HEK293 (cell line): Measurements from ENCODE around the gene MED20.

Experiments used
- AEBP2 ChIP-seq: fragments of 450-650 bp; formaldehyde crosslinking; IDR thresholded peaks from 2 replicates; pipeline ENCODE4 v1.5.1; 2016; ENCODE audit warnings: missing biosample characterization, missing genetic modification characterization, borderline replicate concordance
- BCL11B ChIP-seq: fragments of 450-650 bp; formaldehyde crosslinking; IDR thresholded peaks from 2 replicates; pipeline ENCODE4 v1.5.1; 2016; ENCODE audit warnings: low read depth, missing biosample characterization, missing genetic modification characterization
- GLI4 ChIP-seq: fragments of 450-650 bp; formaldehyde crosslinking; IDR thresholded peaks from 2 replicates; pipeline ENCODE4 v1.5.1; 2016; ENCODE audit warnings: missing biosample characterization, missing genetic modification characterization
- GLIS1 ChIP-seq: fragments of 450-650 bp; formaldehyde crosslinking; IDR thresholded peaks from 2 replicates; pipeline ENCODE4 v1.5.1; 2016; ENCODE audit warnings: missing biosample characterization, missing genetic modification characterization
- IKZF3 ChIP-seq: fragments of 450-650 bp; IDR thresholded peaks from 2 replicates; pipeline ENCODE4 v1.5.0; 2018; ENCODE audit warnings: missing biosample characterization, mild to moderate bottlenecking, missing genetic modification characterization, moderate library complexity
- KLF1 ChIP-seq: fragments of 450-650 bp; formaldehyde crosslinking; IDR thresholded peaks from 2 replicates; pipeline ENCODE4 v1.5.1; 2016; ENCODE audit warnings: missing biosample characterization, missing genetic modification characterization
- MYNN ChIP-seq: fragments of 450-650 bp; formaldehyde crosslinking; IDR thresholded peaks from 2 replicates; pipeline ENCODE4 v1.5.1; 2016; ENCODE audit warnings: missing biosample characterization, missing genetic modification characterization, borderline replicate concordance
- MZF1 ChIP-seq: fragments of 450-650 bp; formaldehyde crosslinking; IDR thresholded peaks from 2 replicates; pipeline ENCODE4 v1.5.1; 2017; ENCODE audit warnings: missing biosample characterization, missing genetic modification characterization, borderline replicate concordance
- PRDM6 ChIP-seq: fragments of 450-650 bp; formaldehyde crosslinking; IDR thresholded peaks from 2 replicates; pipeline ENCODE4 v1.5.1; 2017; ENCODE audit warnings: missing biosample characterization, missing genetic modification characterization
- REPIN1 ChIP-seq: fragments of 450-650 bp; formaldehyde crosslinking; IDR thresholded peaks from 2 replicates; pipeline ENCODE4 v1.5.1; 2017; ENCODE audit warnings: missing biosample characterization, missing genetic modification characterization, low read depth
- SCRT1 ChIP-seq: fragments of 450-650 bp; formaldehyde crosslinking; IDR thresholded peaks from 2 replicates; pipeline ENCODE4 v1.5.1; 2016; ENCODE audit warnings: missing biosample characterization, missing genetic modification characterization, borderline replicate concordance
- SP2 ChIP-seq: fragments of 450-650 bp; formaldehyde crosslinking; IDR thresholded peaks from 2 replicates; pipeline ENCODE4 v1.5.1; 2016; ENCODE audit warnings: missing biosample characterization, missing genetic modification characterization
- SP3 ChIP-seq: fragments of 450-650 bp; formaldehyde crosslinking; IDR thresholded peaks from 2 replicates; pipeline ENCODE4 v1.5.1; 2016; ENCODE audit warnings: missing biosample characterization, missing genetic modification characterization
- ZBTB20 ChIP-seq: fragments of 450-650 bp; formaldehyde crosslinking; IDR thresholded peaks from 2 replicates; pipeline ENCODE4 v1.5.1; 2016; ENCODE audit warnings: missing biosample characterization, missing genetic modification characterization
- ZBTB21 ChIP-seq: fragments of 450-650 bp; formaldehyde crosslinking; IDR thresholded peaks from 2 replicates; pipeline ENCODE4 v1.5.1; 2017; ENCODE audit warnings: missing biosample characterization, missing genetic modification characterization
- ZBTB26 ChIP-seq: fragments of 450-650 bp; formaldehyde crosslinking; optimal IDR thresholded peaks from 2 replicates; pipeline ENCODE3; 2016; ENCODE audit warnings: missing biosample characterization, mild to moderate bottlenecking, missing genetic modification characterization
- ZBTB49 ChIP-seq: fragments of 450-650 bp; formaldehyde crosslinking; IDR thresholded peaks from 2 replicates; pipeline ENCODE4 v1.5.1; 2016; ENCODE audit warnings: missing biosample characterization, missing genetic modification characterization, low read depth
- ZNF121 ChIP-seq: fragments of 450-650 bp; formaldehyde crosslinking; IDR thresholded peaks from 2 replicates; pipeline ENCODE4 v1.5.1; 2016; ENCODE audit warnings: missing biosample characterization, missing genetic modification characterization
- ZNF184 ChIP-seq: fragments of 450-650 bp; IDR thresholded peaks from 2 replicates; pipeline ENCODE4 v1.5.1; 2018; ENCODE audit warnings: missing biosample characterization, mild to moderate bottlenecking, missing genetic modification characterization
- ZNF19 ChIP-seq: fragments of 450-650 bp; formaldehyde crosslinking; IDR thresholded peaks from 2 replicates; pipeline ENCODE4; 2016; ENCODE audit warnings: missing biosample characterization, missing genetic modification characterization, low read depth
- ZNF302 ChIP-seq: fragments of 450-650 bp; formaldehyde crosslinking; IDR thresholded peaks from 2 replicates; pipeline ENCODE4 v1.5.1; 2016; ENCODE audit warnings: missing biosample characterization, missing genetic modification characterization, low read depth
- ZNF341 ChIP-seq: fragments of 450-650 bp; formaldehyde crosslinking; IDR thresholded peaks from 2 replicates; pipeline ENCODE4; 2016; ENCODE audit warnings: low read depth, missing biosample characterization, missing genetic modification characterization
- ZNF354C ChIP-seq: fragments of 450-650 bp; formaldehyde crosslinking; IDR thresholded peaks from 2 replicates; pipeline ENCODE4 v1.5.1; 2016; ENCODE audit warnings: missing biosample characterization, missing genetic modification characterization, low read depth, borderline replicate concordance
- ZNF366 ChIP-seq: fragments of 450-650 bp; formaldehyde crosslinking; conservative IDR thresholded peaks from 2 replicates; pipeline ENCODE4 v1.5.1; 2016; ENCODE audit warnings: missing biosample characterization, missing genetic modification characterization
- ZNF423 ChIP-seq: fragments of 450-650 bp; formaldehyde crosslinking; IDR thresholded peaks from 2 replicates; pipeline ENCODE4 v1.5.1; 2016; ENCODE audit warnings: missing biosample characterization, missing genetic modification characterization
- ZNF473 ChIP-seq: fragments of 450-650 bp; formaldehyde crosslinking; IDR thresholded peaks from 2 replicates; pipeline ENCODE4 v1.5.1; 2017; ENCODE audit warnings: missing biosample characterization, missing genetic modification characterization
- ZNF529 ChIP-seq: fragments of 450-650 bp; formaldehyde crosslinking; IDR thresholded peaks from 2 replicates; pipeline ENCODE4 v1.5.1; 2017; ENCODE audit warnings: missing genetic modification characterization, missing biosample characterization; ENCODE audit not compliant: insufficient replicate concordance
- ZNF560 ChIP-seq: fragments of 450-650 bp; formaldehyde crosslinking; IDR thresholded peaks from 2 replicates; pipeline ENCODE4 v1.5.1; 2017; ENCODE audit warnings: missing biosample characterization, missing genetic modification characterization, borderline replicate concordance
- ZNF623 ChIP-seq: fragments of 450-650 bp; formaldehyde crosslinking; IDR thresholded peaks from 2 replicates; pipeline ENCODE4 v1.5.1; 2016; ENCODE audit warnings: missing biosample characterization, missing genetic modification characterization
- ZNF664 ChIP-seq: fragments of 450-650 bp; formaldehyde crosslinking; IDR thresholded peaks from 2 replicates; pipeline ENCODE4 v1.5.1; 2016; ENCODE audit warnings: missing biosample characterization, missing genetic modification characterization
- ZNF747 ChIP-seq: fragments of 450-650 bp; formaldehyde crosslinking; IDR thresholded peaks from 2 replicates; pipeline ENCODE4 v1.5.1; 2016; ENCODE audit warnings: missing biosample characterization, missing genetic modification characterization
- ZNF785 ChIP-seq: fragments of 450-650 bp; formaldehyde crosslinking; IDR thresholded peaks from 2 replicates; pipeline ENCODE4 v1.5.1; 2016; ENCODE audit warnings: missing biosample characterization, missing genetic modification characterization
- TF ChIP-seq, protein P1 (sequence below): fragments of 450-650 bp; formaldehyde crosslinking; IDR thresholded peaks from 2 replicates; pipeline ENCODE4 v1.5.1; 2017; ENCODE audit warnings: missing biosample characterization, missing genetic modification characterization

Gene MED20

DNA sequence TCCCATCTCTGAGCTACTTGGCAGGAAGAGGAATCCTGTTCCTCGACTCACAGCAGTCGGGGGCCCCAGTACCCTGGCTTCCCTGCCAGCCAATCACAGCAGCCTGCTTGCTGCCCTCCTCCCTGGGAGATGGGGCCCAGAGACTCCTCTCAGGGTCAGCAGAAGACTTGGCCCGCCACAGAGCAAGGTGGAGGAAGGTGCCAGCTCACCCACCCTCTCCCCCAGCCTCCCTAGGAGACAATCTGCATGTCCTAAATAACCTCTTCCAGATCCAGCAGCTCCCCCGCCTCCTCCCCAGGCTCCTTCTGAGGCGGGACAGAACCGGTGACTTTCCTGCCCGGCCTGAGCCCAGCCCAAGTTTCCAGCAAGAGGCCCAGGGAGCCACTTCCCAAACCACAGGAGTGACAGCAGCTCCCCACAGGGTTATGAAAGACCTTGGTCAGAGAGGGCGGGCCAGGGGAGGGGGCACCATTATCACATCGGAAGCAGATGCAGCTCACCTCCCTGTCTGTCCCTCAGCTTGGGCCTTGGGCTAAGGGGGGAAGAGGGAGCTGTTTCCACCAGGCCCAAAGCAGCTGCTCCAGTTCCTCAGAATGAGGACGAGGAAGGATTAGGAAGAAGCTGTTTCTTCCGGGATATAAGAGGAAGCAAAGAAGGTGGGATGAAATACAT lies 18.4 kb upstream of the MED20 start (continued):
- TF ChIP-seq SP2 (tag by site-specific recombination) (peak; percentile 74), ZNF747 (tag by site-specific recombination) (no peak), BCL11B (tag by site-specific recombination) (no peak), ZNF664 (tag by site-specific recombination) (no peak), ZBTB26 (tag by site-specific recombination) (no peak), ZNF184 (tag by site-specific recombination) (no peak), ZNF623 (tag by site-specific recombination) (no peak), ZBTB21 (tag by site-specific recombination) (no peak), ZBTB20 (tag by site-specific recombination) (peak; percentile 97), ZNF423 (tag by site-specific recombination) (no peak), SP3 (tag by site-specific recombination) (peak; percentile 35), GLI4 (tag by site-specific recombination) (no peak), MZF1 (tag by site-specific recombination) (no peak), AEBP2 (tag by site-specific recombination) (no peak), ZNF354C (tag by site-specific recombination) (no peak), ZNF560 (no peak), ZNF341 (tag by site-specific recombination) (peak; percentile 63; the same call in 1 of the 2 replicates), ZNF121 (tag by site-specific recombination) (no peak), IKZF3 (tag by site-specific recombination) (no peak), ZNF302 (tag by site-specific recombination) (no peak), MYNN (no peak), GLIS1 (tag by site-specific recombination) (peak; percentile 35; the same call in 1 of the 2 replicates), ZNF19 (no peak), SCRT1 (tag by site-specific recombination) (no peak), ZNF366 (tag by site-specific recombination) (peak; percentile 30; the same call in 1 of the 2 replicates), REPIN1 (tag by site-specific recombination) (no peak), ZNF529 (tag by site-specific recombination) (no peak), ZNF473 (tag by site-specific recombination) (no peak), KLF1 (tag by site-specific recombination) (peak; percentile 14; the same call in 1 of the 2 replicates), ZBTB49 (tag by site-specific recombination) (no peak), ZNF785 (tag by site-specific recombination) (no peak), PRDM6 (tag by site-specific recombination) (no peak)
- TF ChIP-seq, protein P1, sequence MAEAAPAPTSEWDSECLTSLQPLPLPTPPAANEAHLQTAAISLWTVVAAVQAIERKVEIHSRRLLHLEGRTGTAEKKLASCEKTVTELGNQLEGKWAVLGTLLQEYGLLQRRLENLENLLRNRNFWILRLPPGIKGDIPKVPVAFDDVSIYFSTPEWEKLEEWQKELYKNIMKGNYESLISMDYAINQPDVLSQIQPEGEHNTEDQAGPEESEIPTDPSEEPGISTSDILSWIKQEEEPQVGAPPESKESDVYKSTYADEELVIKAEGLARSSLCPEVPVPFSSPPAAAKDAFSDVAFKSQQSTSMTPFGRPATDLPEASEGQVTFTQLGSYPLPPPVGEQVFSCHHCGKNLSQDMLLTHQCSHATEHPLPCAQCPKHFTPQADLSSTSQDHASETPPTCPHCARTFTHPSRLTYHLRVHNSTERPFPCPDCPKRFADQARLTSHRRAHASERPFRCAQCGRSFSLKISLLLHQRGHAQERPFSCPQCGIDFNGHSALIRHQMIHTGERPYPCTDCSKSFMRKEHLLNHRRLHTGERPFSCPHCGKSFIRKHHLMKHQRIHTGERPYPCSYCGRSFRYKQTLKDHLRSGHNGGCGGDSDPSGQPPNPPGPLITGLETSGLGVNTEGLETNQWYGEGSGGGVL (tag by site-specific recombination), result peak; percentile 91
